Measurements from ENCODE around the gene MICB. TPM values are rescaled to one million over a fixed set of nuclear protein-coding genes. Genes with fewer than 3 reads are reported as not detected.

MICB gene
- total and polyA plus RNA-seq, 2 of the 8 experiments (the other 6 are each of a cell fraction or from before 2014, with no cell fraction given), result 16.2 to 25.3 TPM

GRCh38 chr6:31480574-31480973 lies 17.4 kb upstream of the MICB start:
- no peak overlapping the region for H3K9ac ChIP-seq (replicated peaks in 1 of 4; ENCODE audit: extremely low read depth in 1 of 4, low read depth in 3 of 4, low read length in 3 of 4)
- no peaks in the 10 kb centered on the region for H3K4me1 ChIP-seq (replicated peaks in 1 of 4; ENCODE audit: control insufficient read depth in 3 of 4, insufficient read depth in 4 of 4, low read length in 3 of 4)
- H3K56ac ChIP-seq (replicated peaks; ENCODE audit: insufficient read length, low read depth, low read length), result no peak overlapping the region
- H2BK5ac ChIP-seq (ENCODE audit: low read depth, low read length), result no peak overlapping the region
- no peak overlapping the region for H3K27ac ChIP-seq (ENCODE audit: low read depth, low read length)
- no peak overlapping the region for H2BK120ac ChIP-seq (replicated peaks; ENCODE audit: low read depth, low read length)
- ChIA-PET POLR2A (ENCODE audit: partially characterized antibody) (interaction anchor here (1.4 to 1.9 kb wide), 2 partner anchors 61 to 77 kb away, joined by 4 to 8 read pairs; partner anchors contain the start of genes DDX39B and MICA), CTCF (ENCODE audit: partially characterized antibody) (interaction anchor here (0.9 to 1.0 kb wide), 2 partner anchors 12 to 13 kb away, joined by 3 to 4 read pairs; no protein-coding TSS in a partner anchor)
- H3K23me2 ChIP-seq (ENCODE audit: low read depth, low read length), result no peaks in the 10 kb centered on the region
- no peak overlapping the region for H2BK20ac ChIP-seq (ENCODE audit: low read length)
- no peak overlapping the region for H2AFZ ChIP-seq (ENCODE audit: low read length)
- no peaks in the 10 kb centered on the region for H3K36me3 ChIP-seq (ENCODE audit: control insufficient read depth in 2 of 4, insufficient read depth in 4 of 4, low read length in 3 of 4)
- no peak overlapping the region for H3K18ac ChIP-seq (ENCODE audit: extremely low read depth, low read length)
- no peaks in the 10 kb centered on the region for H4K20me1 ChIP-seq (replicated peaks in 1 of 2; ENCODE audit: control insufficient read depth in 1 of 2, insufficient read depth in 2 of 2, low read length in 2 of 2)
- H4K8ac ChIP-seq (ENCODE audit: extremely low read depth, insufficient read depth, low read length), result no peak overlapping the region
- H3K4me2 ChIP-seq (ENCODE audit: insufficient read depth in 1 of 2, low read depth in 2 of 2, low read length in 2 of 2), result no peak overlapping the region
- H2BK15ac ChIP-seq (ENCODE audit: low read length), result no peak overlapping the region
- no peaks in the 10 kb centered on the region for H3K9me3 ChIP-seq (ENCODE audit: insufficient read depth in 2 of 2, low read depth in 1 of 2, low read length in 1 of 2)
- FAIRE-seq (no peak), DNase-seq (ENCODE audit: low read depth in 1 of 2, low spot score in 2 of 2) (no peak)
- H3K79me2 ChIP-seq (ENCODE audit: control insufficient read depth in 1 of 2, insufficient read depth in 2 of 2, low read length in 2 of 2), result no peaks in the 10 kb centered on the region
- H4K5ac ChIP-seq (ENCODE audit: insufficient read length, low read depth, low read length), result no peak overlapping the region
- H3K4ac ChIP-seq (replicated peaks; ENCODE audit: insufficient read length, low read depth, low read length), result no peak overlapping the region
- H3K14ac ChIP-seq (ENCODE audit: insufficient read length), result no peak overlapping the region
- H3K79me1 ChIP-seq (ENCODE audit: low read depth, low read length), result no peaks in the 10 kb centered on the region
- 79% methylated on average over 11 of the region's 11 CpGs; no CpG with 5 or more reads in 1 of the 2 experiments for WGBS, 2 experiments (ENCODE audit: extremely low coverage in 1 of 2, insufficient coverage in 1 of 2, insufficient read length in 1 of 2, insufficient replicate concordance in 2 of 2, low coverage in 1 of 2, low lambda C conversion rate in 2 of 2, missing lambda C conversion rate in 1 of 2)
- H3K27me3 ChIP-seq (replicated peaks in 1 of 4; ENCODE audit: control insufficient read depth in 3 of 4, extremely low read depth in 1 of 4, insufficient read depth in 3 of 4, low read length in 3 of 4), result no peaks in the 10 kb centered on the region; a peak in 2 of 7 replicates
- H3K4me3 ChIP-seq (ENCODE audit: extremely low read depth in 1 of 4, insufficient read depth in 2 of 4, low read depth in 3 of 4, low read length in 4 of 4), result no peak overlapping the region
- H4K91ac ChIP-seq (replicated peaks; ENCODE audit: insufficient read length, low read length), result no peak overlapping the region
- H2BK12ac ChIP-seq (ENCODE audit: low read depth, low read length), result no peak overlapping the region
- no peak overlapping the region for H3K23ac ChIP-seq (ENCODE audit: insufficient read length)
- no peak overlapping the region for H2AK5ac ChIP-seq (ENCODE audit: low read depth, low read length)
- TF ChIP-seq USF2 (IDR thresholded peaks at IDR 0.05; ENCODE audit: low read length), result no peak
- no peak for TF ChIP-seq SIRT6 (IDR thresholded peaks at IDR 0.05; ENCODE audit: low read length)
- TF ChIP-seq MAFK (IDR thresholded peaks at IDR 0.05; ENCODE audit: low read depth, low read length), result no peak
- no peak for TF ChIP-seq RNF2 (IDR thresholded peaks at IDR 0.05; ENCODE audit: borderline replicate concordance, low read depth, low read length, missing control alignments, poor library complexity, severe bottlenecking)
- no peak for TF ChIP-seq CBX5 (IDR thresholded peaks at IDR 0.05; ENCODE audit: low read depth, low read length)
- TF ChIP-seq SIN3A (conservative IDR thresholded peaks at IDR 0.05 in 1 of 2, IDR thresholded peaks at IDR 0.05 in 1 of 2; ENCODE audit: low read depth in 1 of 2, low read length in 2 of 2), result no peak
- TF ChIP-seq ASH2L (IDR thresholded peaks at IDR 0.05; ENCODE audit: low read length), result no peak
- no peak for TF ChIP-seq TCF12 (IDR thresholded peaks at IDR 0.05; ENCODE audit: low read depth, low read length)
- TF ChIP-seq CBX8 (IDR thresholded peaks at IDR 0.05; ENCODE audit: borderline replicate concordance, low read depth, low read length), result no peak
- TF ChIP-seq BACH1 (IDR thresholded peaks at IDR 0.05; ENCODE audit: low read length), result no peak
- no peak for TF ChIP-seq POLR2AphosphoS5 (IDR thresholded peaks at IDR 0.05; ENCODE audit: low read depth, low read length)
- TF ChIP-seq FOSL1 (IDR thresholded peaks at IDR 0.05; ENCODE audit: insufficient read depth, low read depth, low read length), result no peak
- TF ChIP-seq ZNF274 (IDR thresholded peaks at IDR 0.05; ENCODE audit: borderline replicate concordance, extremely low read depth, low read length), result no peak
- TF ChIP-seq SRF (IDR thresholded peaks at IDR 0.05; ENCODE audit: low read depth, low read length), result no peak
